Testis (tissue), 3 donors: ENCODE data around the gene IL3. TPM values are rescaled to one million over a fixed set of nuclear protein-coding genes. Genes with fewer than 3 reads are reported as not detected.

Experiments
- DNase-seq: peaks from one replicate; pipeline ENCODE4 v3.0.0-alpha.2; 2019
- H3K27ac ChIP-seq, 2 donors: fragments of 200-600 bp; sonication (generic); one replicate each; pipeline ENCODE4 v1.5.1; 2019
- H3K27me3 ChIP-seq: fragments of 200-600 bp; sonication (generic); one replicate; pipeline ENCODE4 v1.5.1; 2019
- H3K36me3 ChIP-seq: fragments of 200-600 bp; sonication (generic); one replicate; pipeline ENCODE4 v1.5.1; 2017; ENCODE audit warnings: low read depth; ENCODE audit errors: missing control alignments
- H3K4me1 ChIP-seq: fragments of 200-600 bp; sonication (generic); one replicate; pipeline ENCODE4 v1.5.1; 2019
- H3K4me3 ChIP-seq, 2 donors: fragments of 200-600 bp; sonication (generic); one replicate each; pipeline ENCODE4 v1.5.1; 2017 to 2019
- H3K9me3 ChIP-seq: fragments of 200-600 bp; sonication (generic); one replicate; pipeline ENCODE4 v1.5.1; 2017
- CTCF ChIP-seq, 3 experiments: fragments of 450-650 bp in 2 of 3; fragments of 200-600 bp in 1 of 3; sonication (generic) in 1 of 3; IDR thresholded peaks; one replicate each; pipeline ENCODE4 v1.5.1; 2016 to 2019; ENCODE audit warnings: antibody characterized with exemption in 3 of 3, mild to moderate bottlenecking in 2 of 3, moderate library complexity in 1 of 3
- POLR2A ChIP-seq: fragments of 450-650 bp; IDR thresholded peaks from one replicate; pipeline ENCODE4 v1.6.1; 2017; ENCODE audit warnings: antibody characterized with exemption, mild to moderate bottlenecking, moderate library complexity
- WGBS, 2 donors: methylation state at CpG; one replicate each; pipeline ENCODE4 v1.1.5; 2018; 5-methylcytosine and 5-hydroxymethylcytosine counted together
- intact Hi-C: fragments of 100-400 bp; cut with DNase I; formaldehyde crosslinking; loops from one replicate; pipeline ENCODE4 v1.15.1; 2023; ENCODE audit warnings: low total_unique reads
- polyA plus RNA-seq: library from polyadenylated mRNA; stranded (reverse); fragments of 350-450 nt; fragmentation: Illumina TruSeq; extraction: RNeasy Lipid Tissue Mini Kit (QIAGEN cat#74804); gene quantifications from one replicate; pipeline ENCODE4 v1.2.3, GENCODE V29; 2014; ENCODE audit warnings: low read depth, low replicate concordance; ENCODE audit not compliant: insufficient read depth
- total RNA-seq, 2 donors: library from RNA; depleted of rRNA; stranded (reverse); fragments of >200 nt; gene quantifications; one replicate each; pipeline ENCODE4 v1.2.3, GENCODE V29; 2016

The IL3 gene
- total and polyA plus RNA-seq, 3 donors from 2014 or later: 0.39 TPM; not detected in 2

GRCh38 chr5:132082329-132083023 is 22.0 kb downstream of the IL3 start:
- no peak overlapping the region for H3K27ac ChIP-seq
- intact Hi-C loops: no loop called here
- H3K4me1 ChIP-seq: no peaks in the 10 kb centered on the region
- DNase-seq: no peak
- WGBS, 2 donors: 89 to 90% methylated on average over 6 to 8 of the region's 8 CpGs
- no peaks in the 10 kb centered on the region for H3K27me3 ChIP-seq
- H3K36me3 ChIP-seq: no peaks in the 10 kb centered on the region
- TF ChIP-seq CTCF (IDR thresholded peaks at IDR 0.05) (no peak), POLR2A (no peak)
- no peak overlapping the region for H3K4me3 ChIP-seq
- H3K9me3 ChIP-seq: no peaks in the 10 kb centered on the region

- WGBS, 2 donors: 90 to 95% methylated on average over 4 of the region's 4 CpGs
- Histone ChIP-seq H3K27me3 (no peaks in the 10 kb centered on the region), H3K36me3 (no peaks in the 10 kb centered on the region), H3K4me3 (no peak overlapping the region), H3K27ac (no peak overlapping the region), H3K4me1 (no peaks in the 10 kb centered on the region), H3K9me3 (no peaks in the 10 kb centered on the region)
- no peak for DNase-seq
- intact Hi-C loops: no loop called here
- TF ChIP-seq POLR2A: no peak
- TF ChIP-seq CTCF (IDR thresholded peaks at IDR 0.05): no peak
These were observed 22.7 kb downstream of the IL3 start for GRCh38 chr5:132083071-132083678.

- no peak overlapping the region for H3K27ac ChIP-seq
- intact Hi-C loops: no loop called here
- no peak for DNase-seq
- H3K27me3 ChIP-seq: no peaks in the 10 kb centered on the region
- no peaks in the 10 kb centered on the region for H3K36me3 ChIP-seq
- H3K4me1 ChIP-seq: no peaks in the 10 kb centered on the region
- no peak overlapping the region for H3K4me3 ChIP-seq
- H3K9me3 ChIP-seq: no peaks in the 10 kb centered on the region
- WGBS, 2 donors: 81 to 93% methylated on average over 4 of the region's 4 CpGs
- TF ChIP-seq CTCF (IDR thresholded peaks at IDR 0.05): no peak
- no peak for TF ChIP-seq POLR2A
These were observed 25.2 kb downstream of the IL3 start for GRCh38 chr5:132085686-132086085.

- H3K27ac ChIP-seq: no peak overlapping the region
- no peaks in the 10 kb centered on the region for H3K4me1 ChIP-seq
- TF ChIP-seq POLR2A: no peak
- TF ChIP-seq CTCF (IDR thresholded peaks at IDR 0.05): no peak
- H3K36me3 ChIP-seq: no peaks in the 10 kb centered on the region
- no peak for DNase-seq
- 69 to 71% methylated on average over 2 of the region's 2 CpGs for WGBS, 2 donors
- intact Hi-C loops: no loop called here
- H3K27me3 ChIP-seq: no peaks in the 10 kb centered on the region
- H3K4me3 ChIP-seq: no peak overlapping the region
- no peaks in the 10 kb centered on the region for H3K9me3 ChIP-seq
These were observed 25.9 kb downstream of the IL3 start for GRCh38 chr5:132086277-132086794.

GRCh38 chr5:132087176-132087575 is 26.7 kb downstream of the IL3 start:
- no peak overlapping the region for H3K27ac ChIP-seq
- no peak for TF ChIP-seq CTCF (IDR thresholded peaks at IDR 0.05)
- no peak for TF ChIP-seq POLR2A
- WGBS, 2 donors: 87 to 90% methylated on average over 6 of the region's 6 CpGs
- H3K9me3 ChIP-seq: no peaks in the 10 kb centered on the region
- no peaks in the 10 kb centered on the region for H3K27me3 ChIP-seq
- intact Hi-C loops: no loop called here
- no peak overlapping the region for H3K4me3 ChIP-seq
- no peak for DNase-seq
- no peaks in the 10 kb centered on the region for H3K4me1 ChIP-seq
- no peaks in the 10 kb centered on the region for H3K36me3 ChIP-seq
